Fibroblast of upper back skin (primary cell): ENCODE measurements around the gene ULK1.

Source experiments
- DNase-seq: peaks from one replicate; pipeline ENCODE4 v3.0.0-alpha.2; 2013

The ULK1 gene

DNA sequence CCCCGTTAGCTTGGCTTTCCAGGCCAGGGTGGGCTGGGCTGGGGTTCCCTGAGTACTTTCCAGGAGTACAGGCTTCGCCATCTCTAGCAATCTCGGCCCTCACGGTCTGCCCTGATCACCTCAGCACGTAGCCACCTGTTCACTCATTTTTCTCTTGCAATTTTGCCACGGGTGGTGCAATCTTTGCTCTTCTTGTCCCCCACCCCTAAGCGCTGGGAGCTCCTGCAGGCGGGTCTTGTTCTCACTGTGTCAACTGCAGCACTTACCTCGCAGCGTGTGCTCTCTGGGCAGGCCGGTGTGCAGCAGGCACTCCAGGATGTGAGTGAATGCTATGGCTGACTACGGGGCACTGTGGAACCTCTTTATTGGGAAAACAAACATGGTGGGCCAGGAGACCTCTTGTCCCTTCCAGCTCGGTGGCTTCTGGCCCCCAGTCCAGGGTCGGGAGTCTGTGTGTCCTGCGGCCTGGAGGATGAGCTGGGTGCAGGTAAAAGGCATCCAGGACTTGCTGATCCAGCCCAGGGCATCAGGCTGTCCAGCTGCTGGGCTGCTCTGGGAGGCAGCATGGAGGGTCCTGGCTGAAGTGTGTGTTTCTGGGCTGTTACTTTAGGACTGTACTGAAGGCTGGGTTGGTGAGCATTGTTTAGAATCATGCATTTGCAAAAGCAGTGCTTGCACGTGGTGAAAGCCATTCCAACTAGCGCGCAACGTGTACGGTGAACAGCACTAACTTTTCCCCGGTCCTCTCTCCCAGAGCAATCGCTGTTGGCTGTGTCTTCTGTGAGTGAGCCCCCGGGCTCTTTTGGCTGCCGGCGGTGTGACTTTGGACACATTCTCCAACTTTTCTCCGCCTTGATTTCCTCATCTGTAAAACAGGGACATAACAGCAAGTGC, 1.5 kb upstream of the ULK1 start:
- DNase-seq = no peak

DNA sequence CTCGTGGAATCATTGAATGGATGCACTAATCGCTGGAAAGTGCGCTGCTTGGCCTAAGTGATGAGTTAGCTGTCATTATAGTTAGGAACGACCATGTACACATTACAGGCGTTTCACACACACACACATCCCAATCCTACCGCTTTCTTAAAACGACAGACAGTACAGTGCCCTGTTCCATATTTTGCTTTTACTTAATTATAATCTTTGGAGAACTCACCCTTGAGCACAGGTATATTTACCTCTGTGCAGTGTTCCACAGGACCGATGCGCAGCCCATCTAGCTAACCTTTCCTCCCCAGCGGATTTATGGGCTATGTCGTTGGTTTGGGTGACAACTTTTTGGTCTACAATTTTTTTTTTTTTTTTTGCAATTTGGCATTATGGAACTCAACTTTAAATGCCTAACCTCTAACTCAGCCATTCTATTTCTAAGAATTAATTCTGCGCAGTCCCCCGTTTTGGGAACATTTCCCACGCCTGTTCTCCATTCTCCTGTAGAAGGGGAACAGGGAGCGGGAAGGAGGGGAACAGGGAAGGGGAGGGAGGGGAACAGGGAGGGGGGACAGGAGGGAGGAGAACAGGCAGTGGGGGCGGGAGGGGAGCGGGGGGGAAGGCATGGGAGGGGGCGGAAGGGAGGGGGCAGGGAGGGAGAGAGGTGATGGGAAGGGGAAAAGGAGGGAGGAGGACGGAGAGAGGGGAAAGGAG, 663 bp upstream of the ULK1 start:
- DNase-seq = no peak

DNA sequence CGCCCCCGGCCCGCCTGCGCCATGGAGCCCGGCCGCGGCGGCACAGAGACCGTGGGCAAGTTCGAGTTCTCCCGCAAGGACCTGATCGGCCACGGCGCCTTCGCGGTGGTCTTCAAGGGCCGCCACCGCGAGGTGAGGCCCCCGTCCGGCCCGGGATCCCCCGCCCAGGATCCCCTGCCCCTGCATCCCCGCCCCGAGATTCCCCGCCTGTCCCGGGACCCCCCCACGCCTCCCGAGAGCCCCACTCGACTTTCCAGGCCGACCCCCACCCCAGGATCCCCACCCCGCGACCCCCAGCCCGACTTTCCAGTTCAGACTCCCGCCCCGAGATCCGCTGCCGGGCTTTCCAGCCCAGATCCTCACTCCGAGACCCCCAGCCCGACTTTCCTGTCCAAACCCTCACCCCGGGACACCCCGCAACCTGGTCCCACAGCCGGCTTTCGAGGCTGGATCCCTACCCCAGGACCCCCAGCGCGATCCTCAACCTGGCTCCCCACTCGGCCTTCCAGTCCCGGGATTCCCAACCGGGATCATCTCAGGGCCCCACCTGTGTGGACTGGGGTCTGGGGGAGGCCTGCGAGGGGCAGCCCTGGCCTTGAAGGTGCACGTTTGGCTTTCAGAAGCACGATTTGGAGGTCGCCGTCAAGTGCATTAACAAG, 688 bp downstream of the ULK1 start:
- no peak for DNase-seq

DNA sequence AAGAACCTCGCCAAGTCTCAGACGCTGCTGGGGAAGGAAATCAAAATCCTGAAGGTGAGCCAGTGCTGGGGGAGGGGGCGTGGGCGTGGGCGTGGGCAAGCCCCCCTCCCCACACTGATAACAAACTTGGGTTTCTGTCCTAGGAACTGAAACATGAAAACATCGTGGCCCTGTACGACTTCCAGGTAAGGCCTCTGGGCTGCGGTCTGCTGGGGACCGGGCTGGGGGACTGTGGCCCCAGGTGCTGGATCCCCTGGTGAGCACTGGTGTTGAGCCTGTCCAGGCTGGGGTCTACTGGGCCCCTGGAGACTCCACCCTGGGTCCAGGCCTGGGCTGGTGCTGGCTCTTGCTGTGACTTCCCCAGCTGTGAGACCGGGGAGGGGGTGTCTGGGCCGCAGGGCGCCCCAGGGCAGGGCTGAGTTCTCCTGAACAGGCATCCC, 1.2 kb downstream of the ULK1 start:
- DNase-seq = no peak

DNA sequence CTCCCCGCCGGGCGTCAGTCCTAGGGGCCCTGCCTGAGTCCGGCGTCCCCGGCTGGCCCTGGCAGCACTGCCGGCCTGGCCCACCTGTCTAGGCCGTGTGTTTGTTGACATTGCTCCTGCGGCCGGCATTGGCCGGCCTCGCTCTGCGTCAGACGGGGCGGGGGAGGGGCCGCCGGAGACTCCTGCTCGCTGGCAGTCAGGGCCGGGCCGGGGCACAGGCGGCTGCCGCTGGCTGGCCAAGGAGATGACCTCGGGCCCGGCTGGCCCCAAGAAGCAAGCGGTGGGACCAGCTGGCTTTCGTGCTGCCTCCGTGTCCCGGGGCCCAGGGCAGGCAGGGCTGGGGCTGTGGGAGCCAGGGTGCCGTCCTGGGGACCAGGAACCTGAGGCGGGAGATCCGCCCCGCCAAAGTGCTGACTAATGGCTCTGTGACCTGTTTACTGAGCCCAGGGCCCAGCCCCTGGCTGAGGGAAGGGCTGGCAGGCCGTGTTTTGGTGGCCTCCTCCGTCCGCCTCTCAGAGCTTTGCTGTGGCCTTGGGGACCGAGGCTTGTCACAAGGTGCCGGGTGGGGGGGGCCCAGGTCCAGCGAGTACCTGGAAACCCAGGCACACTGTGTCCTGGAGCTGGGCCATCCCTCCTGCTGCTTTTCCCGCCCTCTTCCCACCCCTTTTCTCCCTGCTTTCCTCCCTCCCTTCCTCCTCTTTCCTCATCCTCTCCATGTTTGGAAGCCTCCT, 1.8 kb downstream of the ULK1 start:
- DNase-seq = peak; percentile 85

DNA sequence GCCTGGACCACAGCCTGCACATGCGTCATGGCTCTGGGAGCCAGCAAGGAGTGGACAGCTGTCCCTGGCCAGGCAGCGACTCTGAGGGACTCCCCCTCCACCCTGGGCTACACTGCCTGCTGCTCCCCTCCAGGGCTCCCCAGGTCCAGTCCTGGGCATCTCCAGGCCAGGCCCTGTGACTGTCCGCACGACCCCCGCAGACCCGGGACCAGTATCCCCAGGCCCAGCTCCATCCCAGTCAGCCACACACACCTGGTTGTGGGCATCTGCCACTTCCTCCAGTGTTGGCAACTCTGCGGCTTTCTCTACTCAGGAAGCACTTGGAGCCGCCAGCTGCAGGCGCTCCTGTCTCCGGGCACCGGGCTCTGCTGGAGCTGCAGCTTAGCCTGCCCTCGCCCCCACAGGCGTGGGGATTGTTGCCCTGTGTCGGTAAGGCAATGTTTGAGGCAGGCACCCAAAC, 2.4 kb downstream of the ULK1 start:
- DNase-seq = no peak

DNA sequence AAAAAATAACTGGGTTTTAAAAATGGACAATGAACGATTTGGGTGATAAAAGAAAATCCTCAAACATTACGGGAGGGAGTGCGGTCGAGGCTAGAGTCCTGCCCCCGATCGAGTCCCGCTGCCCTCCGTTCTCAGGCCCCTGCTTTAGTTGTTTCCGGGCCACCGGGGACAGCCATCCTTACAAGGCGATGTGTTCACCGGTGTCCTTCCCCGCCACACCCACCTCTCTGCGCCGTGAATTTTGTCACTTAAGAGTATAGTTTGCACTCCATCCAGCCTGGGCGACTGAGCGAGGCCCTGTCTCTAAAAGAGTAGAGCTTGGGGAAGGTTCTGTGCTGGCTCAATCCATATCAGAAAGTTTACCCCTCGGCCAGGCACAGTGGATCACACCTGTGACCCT, 2.9 kb downstream of the ULK1 start:
- DNase-seq = no peak

DNA sequence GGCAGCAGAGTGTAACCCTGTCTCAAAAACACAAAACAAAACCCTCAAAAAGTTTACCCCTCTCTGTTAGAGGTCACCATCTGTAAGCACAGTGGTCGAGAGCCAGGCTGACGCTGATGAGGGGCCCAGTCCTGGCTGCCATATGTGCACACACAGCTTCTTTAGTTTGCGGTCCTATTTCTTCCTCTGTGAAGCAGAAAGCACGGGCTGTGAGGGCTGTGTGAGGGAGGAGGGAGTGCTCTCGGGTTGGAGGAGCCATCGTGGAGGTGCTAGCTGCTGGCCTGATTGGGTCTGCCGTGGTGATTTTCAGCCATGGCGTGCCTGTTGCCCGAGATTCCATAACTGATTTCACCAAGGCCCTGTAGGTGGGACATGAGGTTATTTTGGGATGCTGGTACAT, 3.5 kb downstream of the ULK1 start:
- DNase-seq = no peak

DNA sequence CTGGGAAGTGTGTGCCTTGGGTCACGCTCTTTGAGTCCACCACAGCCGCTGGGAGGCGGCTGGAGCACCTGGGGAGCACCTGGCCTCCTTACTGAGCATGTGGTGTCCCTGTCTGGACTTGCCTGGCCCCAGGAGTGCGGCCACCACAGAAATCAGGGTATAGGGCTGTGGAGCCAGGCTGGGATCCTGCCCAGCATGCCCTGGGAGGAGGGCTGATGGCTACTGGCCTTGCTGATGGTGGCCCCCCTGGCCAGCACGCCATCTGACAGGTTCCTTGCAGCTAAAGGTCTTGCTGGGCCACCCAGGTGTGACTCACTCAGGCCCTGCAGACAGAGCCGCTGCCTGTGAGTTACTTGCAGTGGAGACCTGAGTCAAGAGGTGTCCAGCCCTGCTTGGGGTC, 6.0 kb downstream of the ULK1 start:
- no peak for DNase-seq

DNA sequence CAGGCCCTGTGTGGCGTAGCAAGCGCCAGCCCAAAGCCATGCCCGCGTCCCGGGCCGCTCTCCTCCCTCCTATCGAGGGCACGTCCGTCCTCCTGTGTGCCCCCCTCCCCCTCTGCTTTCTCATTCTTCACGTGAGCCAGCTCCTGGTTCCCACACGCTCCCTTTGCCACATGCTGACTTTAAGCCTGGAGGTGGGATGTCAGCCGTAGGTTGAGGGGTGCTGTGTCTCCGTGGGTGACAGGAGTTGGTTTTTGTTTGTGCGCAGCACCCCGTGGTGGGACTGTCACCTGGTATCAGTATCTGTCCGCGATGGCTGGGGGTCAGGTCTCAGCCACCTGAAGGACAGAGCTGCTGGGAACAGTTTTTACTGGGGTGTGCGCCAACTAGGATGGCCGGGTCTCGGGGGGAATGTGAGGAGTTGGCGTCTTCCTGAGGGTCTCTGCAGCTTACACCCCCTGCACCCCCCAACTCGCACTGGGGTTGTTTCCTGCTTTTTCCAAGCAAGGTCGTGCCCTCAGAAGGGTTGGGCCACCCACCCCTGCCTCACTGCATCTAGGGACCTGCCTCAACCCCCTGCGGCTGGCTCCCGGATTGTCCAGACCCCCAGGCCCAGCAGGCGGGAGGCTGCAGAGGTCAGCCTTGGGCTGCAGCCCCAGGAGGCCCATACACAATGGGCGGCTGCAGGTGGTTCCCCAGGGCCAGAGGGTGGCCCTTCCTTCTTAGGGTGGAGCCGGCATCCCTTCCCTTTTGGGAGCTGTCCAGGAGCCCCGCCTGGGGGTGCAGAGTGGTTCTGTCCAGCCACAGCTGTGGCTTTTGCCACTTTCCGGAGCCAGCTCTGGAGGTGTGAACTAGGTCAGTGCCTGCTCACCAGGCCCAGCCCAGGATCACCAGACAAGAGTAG, 7.3 kb downstream of the ULK1 start:
- DNase-seq = no peak

DNA sequence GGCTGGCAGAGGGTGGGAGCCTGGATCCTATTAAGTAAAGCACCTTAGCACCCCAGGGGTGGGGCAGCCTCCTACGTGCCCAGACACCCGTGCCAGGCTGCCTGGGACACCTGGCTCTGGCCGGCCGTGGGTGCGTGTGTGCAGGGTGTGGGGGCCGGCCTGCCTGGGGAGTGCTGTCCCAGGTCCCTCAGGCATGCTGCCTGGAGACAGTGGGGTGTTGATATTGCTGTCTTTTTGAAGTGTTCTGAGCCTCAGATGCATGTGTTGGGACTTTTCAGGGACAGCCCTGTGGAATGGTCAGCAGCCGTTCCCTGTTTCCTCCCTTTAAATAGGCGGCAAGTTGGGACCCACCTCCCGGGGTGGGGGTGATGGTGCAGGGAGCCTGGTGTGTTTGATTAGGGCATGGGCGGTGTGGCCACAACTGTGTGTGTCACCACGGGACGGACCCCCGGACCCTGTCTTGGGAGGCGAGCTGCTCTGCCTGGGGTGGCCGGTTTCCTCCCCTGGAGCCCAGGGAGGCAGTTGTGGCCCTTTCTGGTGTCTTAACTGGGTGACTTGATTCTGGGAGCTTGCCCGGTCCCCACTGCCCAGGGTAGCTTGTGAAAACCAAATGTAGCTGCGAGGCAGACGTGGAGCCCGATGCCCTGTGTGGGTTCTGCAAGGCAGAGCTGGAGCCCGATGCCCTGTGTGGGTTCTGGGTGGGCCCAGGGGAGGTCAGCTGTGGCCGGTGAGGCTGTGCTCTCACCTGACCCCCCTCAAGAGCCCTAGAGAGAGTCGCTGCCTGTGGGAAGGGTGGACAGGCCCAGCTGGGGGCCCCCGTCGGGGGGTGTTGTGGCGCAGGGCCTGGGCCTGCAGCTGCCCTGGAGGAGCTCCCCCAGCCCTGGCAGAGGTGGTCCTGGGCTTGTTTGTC, 8.2 kb downstream of the ULK1 start:
- DNase-seq = no peak

DNA sequence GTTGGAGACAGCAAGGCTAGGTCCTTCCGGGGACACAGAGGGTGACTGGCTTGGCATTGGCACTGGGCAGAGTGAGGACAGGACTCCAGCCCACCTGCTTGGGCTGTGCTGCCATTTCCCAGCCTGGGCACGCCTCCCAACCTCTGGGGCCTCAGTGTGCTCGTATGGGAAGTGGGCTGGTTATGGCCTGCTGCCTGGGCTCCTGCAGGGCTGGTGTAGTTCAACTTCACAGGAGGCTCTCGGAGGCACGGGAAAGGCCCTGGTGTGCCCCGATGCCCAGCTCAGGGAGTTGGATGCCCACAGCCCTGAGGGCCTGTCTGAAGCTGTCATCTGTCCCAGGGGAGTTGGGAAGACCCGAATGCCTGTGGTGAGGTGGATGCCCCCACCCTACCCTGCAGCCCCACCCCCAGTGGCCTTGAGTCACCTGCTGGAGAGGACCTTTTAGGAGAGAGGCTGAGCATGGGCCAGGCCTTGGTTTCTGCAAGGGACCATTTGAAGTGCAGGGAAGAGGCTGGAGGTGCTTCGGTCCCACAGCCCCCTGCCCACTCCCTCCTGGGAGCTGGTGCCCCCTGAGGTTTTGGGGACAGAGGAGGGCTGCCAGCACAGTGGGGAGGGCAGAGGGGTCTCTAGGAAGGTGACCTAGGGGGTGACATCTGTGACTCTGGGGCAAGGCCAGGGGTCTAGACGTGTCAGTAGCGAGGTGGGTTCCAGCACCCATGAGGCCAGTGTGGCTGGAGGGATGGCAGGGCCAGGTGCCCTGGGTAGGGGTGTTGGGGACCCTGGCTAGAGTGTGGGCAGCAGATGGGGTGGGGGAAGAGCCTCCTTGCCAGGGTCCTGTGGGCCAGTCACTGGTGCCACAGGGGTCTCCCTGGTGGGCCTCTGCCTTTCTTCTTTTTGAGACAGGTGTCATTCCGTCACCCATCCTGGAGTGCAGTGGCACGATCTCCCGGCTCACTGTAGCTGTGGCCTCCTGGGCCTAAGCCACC, 9.1 kb downstream of the ULK1 start:
- no peak for DNase-seq

DNA sequence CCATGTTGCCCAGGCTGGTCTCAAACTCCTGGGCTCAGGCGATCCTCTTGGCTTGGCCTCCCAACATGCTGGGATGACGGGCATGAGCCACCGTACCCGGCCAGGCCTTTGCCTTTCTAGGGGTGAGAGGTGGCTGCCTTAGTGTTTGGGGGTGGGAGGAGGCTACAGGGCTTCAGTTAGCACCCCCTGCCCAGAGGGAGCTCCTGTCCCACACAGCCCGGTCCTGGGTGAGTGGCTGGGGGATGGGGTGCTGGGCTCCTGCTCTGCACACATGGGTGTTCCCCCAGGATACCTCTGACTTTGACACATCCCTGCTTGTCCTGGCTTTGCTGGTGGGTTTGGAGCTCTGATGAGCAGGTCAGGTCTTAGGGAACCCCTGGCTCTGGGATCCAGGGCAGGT, 9.9 kb downstream of the ULK1 start:
- DNase-seq = no peak

DNA sequence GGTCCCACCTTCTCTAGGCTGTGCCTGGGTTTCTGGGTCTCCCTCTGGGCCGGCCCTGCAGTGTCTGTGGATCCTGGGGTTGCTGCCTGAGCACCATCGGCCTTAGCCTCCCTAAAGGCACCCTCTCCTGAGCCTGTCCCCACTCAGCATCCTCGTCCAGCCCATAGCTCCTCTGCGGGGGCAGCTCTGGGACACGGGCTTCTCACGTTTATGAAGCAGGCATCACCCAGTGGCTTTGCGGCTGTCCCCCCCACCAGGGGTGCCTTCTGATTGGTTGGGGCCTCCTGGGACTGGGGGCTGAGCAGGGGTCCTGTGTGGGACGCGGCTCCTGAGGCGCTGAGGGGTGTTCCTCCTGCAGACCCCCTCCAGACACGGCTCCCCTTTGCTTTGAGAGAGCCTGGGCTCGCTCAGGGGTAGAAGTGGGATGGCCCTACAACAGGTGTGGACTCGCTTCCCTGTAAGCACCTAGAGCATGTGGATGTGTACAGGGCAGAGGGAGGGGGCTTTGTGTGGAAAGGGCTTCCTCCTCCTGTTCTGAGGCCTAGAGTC, 10.7 kb downstream of the ULK1 start:
- no peak for DNase-seq

DNA sequence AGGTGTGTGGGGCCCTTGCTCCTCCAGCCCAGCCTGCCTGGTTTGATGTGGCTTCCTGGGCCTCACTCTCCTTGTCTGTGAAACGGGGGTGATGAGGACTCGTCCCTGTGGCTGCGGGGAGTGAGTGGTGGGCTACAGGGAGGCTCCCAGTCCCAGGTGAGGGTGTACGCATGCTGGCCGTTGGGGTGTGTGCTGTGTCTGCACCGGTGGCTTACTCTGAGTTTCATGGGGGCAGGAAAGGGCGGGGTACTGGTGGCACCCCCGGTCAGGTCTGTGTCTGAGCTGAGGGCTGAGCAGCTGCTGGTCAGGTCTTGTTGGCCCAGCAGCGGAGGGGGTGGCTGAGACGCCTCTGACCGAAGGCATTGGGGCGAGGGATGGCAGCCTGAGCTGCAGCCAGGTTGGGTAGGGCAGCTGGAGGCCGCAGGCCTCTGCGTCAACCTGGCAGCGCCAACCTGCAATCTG, 11.2 kb downstream of the ULK1 start:
- DNase-seq = no peak

DNA sequence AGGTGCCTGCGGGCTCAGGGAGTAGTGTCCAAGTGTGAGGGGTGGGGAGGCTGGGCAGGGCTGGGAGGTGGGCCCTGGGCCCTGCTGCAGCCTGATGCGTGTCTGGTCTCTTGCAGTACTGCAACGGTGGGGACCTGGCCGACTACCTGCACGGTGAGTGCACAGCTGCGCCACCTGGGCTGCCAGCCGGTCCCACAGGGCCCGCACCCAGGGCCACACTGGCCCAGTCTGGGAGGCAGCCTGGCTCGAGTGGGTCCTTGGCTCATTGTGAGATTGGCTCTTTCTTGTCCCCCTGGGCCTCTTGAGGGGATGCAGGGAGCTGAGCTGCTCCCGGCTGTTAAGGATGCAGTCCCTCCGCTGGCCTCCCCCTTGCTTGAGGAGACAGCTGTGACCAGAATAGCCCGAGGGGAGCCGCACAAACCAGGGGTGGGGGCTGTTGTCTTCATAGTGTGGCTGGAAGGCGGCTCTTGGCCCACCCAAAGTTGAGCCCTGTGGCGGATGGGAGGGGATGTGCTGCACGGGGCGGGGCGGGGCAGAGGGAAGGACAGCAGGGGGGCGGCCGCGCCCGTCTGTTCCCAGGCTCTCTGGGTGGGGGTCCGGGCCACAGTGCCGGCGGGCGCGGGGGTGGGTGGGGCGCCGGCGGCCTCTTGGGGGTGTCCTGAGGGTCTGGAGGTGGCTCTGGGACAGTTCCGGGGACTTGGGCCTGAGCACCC, 13.1 kb downstream of the ULK1 start:
- no peak for DNase-seq

DNA sequence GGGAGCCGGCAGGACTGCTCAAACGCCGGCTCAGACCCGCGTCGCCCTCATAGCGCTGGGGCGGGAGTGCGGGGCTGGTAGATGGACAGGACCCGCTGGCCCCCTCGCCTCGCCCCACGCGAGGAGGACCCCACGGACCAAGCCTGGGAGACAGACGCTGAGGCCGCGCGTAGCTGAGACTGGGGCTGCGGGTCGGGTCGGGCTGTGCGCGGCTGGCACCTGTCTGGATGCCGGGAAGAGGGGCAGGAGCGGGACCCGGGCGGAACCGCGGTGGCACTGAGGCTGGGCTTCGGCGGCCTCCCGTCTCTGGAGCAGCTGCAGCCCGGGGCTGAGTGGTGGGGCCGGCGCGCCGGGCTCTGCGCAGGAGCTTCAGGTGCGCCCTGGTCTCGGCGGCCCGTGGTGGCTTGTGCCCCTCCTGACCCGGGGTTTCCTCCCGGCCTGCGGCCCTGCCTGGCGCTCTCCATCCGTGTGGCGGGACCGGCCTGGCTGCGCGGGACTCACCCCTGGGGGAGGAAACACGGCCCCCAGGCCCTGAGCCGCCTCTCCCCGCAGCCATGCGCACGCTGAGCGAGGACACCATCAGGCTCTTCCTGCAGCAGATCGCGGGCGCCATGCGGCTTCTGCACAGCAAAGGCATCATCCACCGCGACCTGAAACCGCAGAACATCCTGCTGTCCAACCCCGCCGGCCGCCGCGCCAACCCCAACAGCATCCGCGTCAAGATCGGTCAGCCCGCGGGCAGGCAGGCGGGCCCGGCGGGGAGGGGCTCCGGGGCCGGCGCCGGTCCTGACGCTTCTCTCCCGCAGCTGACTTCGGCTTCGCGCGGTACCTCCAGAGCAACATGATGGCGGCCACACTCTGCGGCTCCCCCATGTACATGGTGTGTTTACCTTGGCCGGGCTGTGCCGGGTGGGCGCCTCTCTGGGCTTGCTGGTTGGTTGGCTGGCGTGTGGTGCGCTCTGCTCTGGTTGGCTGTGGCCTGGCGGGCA, 14.0 kb downstream of the ULK1 start:
- no peak for DNase-seq
